ENCODE measurements around the gene NEUROD2.

Gene NEUROD2
- 0 reads per million in 3 donors for total RNA-seq

- H3K27ac ChIP-seq (ENCODE audit: insufficient read depth, low read length, poor library complexity, severe bottlenecking) = no peak within 1 kb of the TSS
- DNase-seq = no peak
- peaks cover 49% of the 10 kb centered on the region for H3K27me3 ChIP-seq (replicated peaks; ENCODE audit: control insufficient read depth, insufficient read depth, low read length, poor library complexity, severe bottlenecking)
- H3K4me3 ChIP-seq (ENCODE audit: insufficient read depth, low read depth, low read length, poor library complexity, severe bottlenecking) = no peak within 1 kb of the TSS
- H3K36me3 ChIP-seq (ENCODE audit: control insufficient read depth, insufficient read depth, low read length) = no peaks in the 10 kb centered on the region
- peaks cover 37% of the 10 kb centered on the region for H3K4me1 ChIP-seq (ENCODE audit: control insufficient read depth, insufficient read depth, low read length, poor library complexity, severe bottlenecking)
- H3K9me3 ChIP-seq (ENCODE audit: control insufficient read depth, low read length) = no peaks in the 10 kb centered on the region
Measured at GRCh38 chr17:39607851-39608130, at the start of gene NEUROD2. Gene NEUROD2, minus strand, starts transcription at chr17:39607920. Its CDS starts 1,321 bp downstream, at chr17:39606599.

- Histone ChIP-seq H3K27me3 (replicated peaks; ENCODE audit: control insufficient read depth, insufficient read depth, low read length, poor library complexity, severe bottlenecking) (no peaks in the 10 kb centered on the region), H3K27ac (ENCODE audit: insufficient read depth, low read length, poor library complexity, severe bottlenecking) (no peak overlapping the region), H3K9me3 (ENCODE audit: control insufficient read depth, low read length) (no peaks in the 10 kb centered on the region), H3K4me1 (ENCODE audit: control insufficient read depth, insufficient read depth, low read length, poor library complexity, severe bottlenecking) (no peaks in the 10 kb centered on the region), H3K4me3 (ENCODE audit: insufficient read depth, low read depth, low read length, poor library complexity, severe bottlenecking) (no peak overlapping the region), H3K36me3 (ENCODE audit: control insufficient read depth, insufficient read depth, low read length) (peaks cover 30% of the 10 kb centered on the region)
- no peak for DNase-seq
Measured at GRCh38 chr17:39655105-39655504, 47.4 kb upstream of the NEUROD2 start.

- Histone ChIP-seq H3K27me3 (replicated peaks; ENCODE audit: control insufficient read depth, insufficient read depth, low read length, poor library complexity, severe bottlenecking) (no peaks in the 10 kb centered on the region), H3K36me3 (ENCODE audit: control insufficient read depth, insufficient read depth, low read length) (peaks cover 21% of the 10 kb centered on the region), H3K27ac (ENCODE audit: insufficient read depth, low read length, poor library complexity, severe bottlenecking) (no peak overlapping the region), H3K4me3 (ENCODE audit: insufficient read depth, low read depth, low read length, poor library complexity, severe bottlenecking) (no peak overlapping the region), H3K4me1 (ENCODE audit: control insufficient read depth, insufficient read depth, low read length, poor library complexity, severe bottlenecking) (no peaks in the 10 kb centered on the region), H3K9me3 (ENCODE audit: control insufficient read depth, low read length) (no peaks in the 10 kb centered on the region)
- DNase-seq = peak; percentile 58 to 70 (median 64)
Measured at GRCh38 chr17:39653662-39654331, 46.1 kb upstream of the NEUROD2 start.

GRCh38 chr17:39653316-39653661, 45.6 kb upstream of the NEUROD2 start:
- H3K36me3 ChIP-seq (ENCODE audit: control insufficient read depth, insufficient read depth, low read length) = peaks cover 16% of the 10 kb centered on the region
- H3K27ac ChIP-seq (ENCODE audit: insufficient read depth, low read length, poor library complexity, severe bottlenecking) = no peak overlapping the region
- no peak overlapping the region for H3K4me3 ChIP-seq (ENCODE audit: insufficient read depth, low read depth, low read length, poor library complexity, severe bottlenecking)
- no peaks in the 10 kb centered on the region for H3K27me3 ChIP-seq (replicated peaks; ENCODE audit: control insufficient read depth, insufficient read depth, low read length, poor library complexity, severe bottlenecking)
- no peaks in the 10 kb centered on the region for H3K4me1 ChIP-seq (ENCODE audit: control insufficient read depth, insufficient read depth, low read length, poor library complexity, severe bottlenecking)
- H3K9me3 ChIP-seq (ENCODE audit: control insufficient read depth, low read length) = no peaks in the 10 kb centered on the region
- DNase-seq = no peak

GRCh38 chr17:39652587-39653315, 45.0 kb upstream of the NEUROD2 start:
- Histone ChIP-seq H3K4me1 (ENCODE audit: control insufficient read depth, insufficient read depth, low read length, poor library complexity, severe bottlenecking) (no peaks in the 10 kb centered on the region), H3K27me3 (replicated peaks; ENCODE audit: control insufficient read depth, insufficient read depth, low read length, poor library complexity, severe bottlenecking) (no peaks in the 10 kb centered on the region), H3K27ac (ENCODE audit: insufficient read depth, low read length, poor library complexity, severe bottlenecking) (no peak overlapping the region), H3K9me3 (ENCODE audit: control insufficient read depth, low read length) (no peaks in the 10 kb centered on the region), H3K4me3 (ENCODE audit: insufficient read depth, low read depth, low read length, poor library complexity, severe bottlenecking) (no peak overlapping the region), H3K36me3 (ENCODE audit: control insufficient read depth, insufficient read depth, low read length) (peaks cover 11% of the 10 kb centered on the region)
- no peak for DNase-seq

GRCh38 chr17:39651923-39652586, 44.3 kb upstream of the NEUROD2 start:
- H3K9me3 ChIP-seq (ENCODE audit: control insufficient read depth, low read length) = no peaks in the 10 kb centered on the region
- no peak overlapping the region for H3K27ac ChIP-seq (ENCODE audit: insufficient read depth, low read length, poor library complexity, severe bottlenecking)
- H3K27me3 ChIP-seq (replicated peaks; ENCODE audit: control insufficient read depth, insufficient read depth, low read length, poor library complexity, severe bottlenecking) = no peaks in the 10 kb centered on the region
- no peak for DNase-seq
- no peak overlapping the region for H3K4me3 ChIP-seq (ENCODE audit: insufficient read depth, low read depth, low read length, poor library complexity, severe bottlenecking)
- no peaks in the 10 kb centered on the region for H3K4me1 ChIP-seq (ENCODE audit: control insufficient read depth, insufficient read depth, low read length, poor library complexity, severe bottlenecking)
- H3K36me3 ChIP-seq (ENCODE audit: control insufficient read depth, insufficient read depth, low read length) = peaks cover 10% of the 10 kb centered on the region

GRCh38 chr17:39650121-39650579, 42.4 kb upstream of the NEUROD2 start:
- peaks cover 3% of the 10 kb centered on the region for H3K36me3 ChIP-seq (ENCODE audit: control insufficient read depth, insufficient read depth, low read length)
- H3K9me3 ChIP-seq (ENCODE audit: control insufficient read depth, low read length) = no peaks in the 10 kb centered on the region
- H3K27me3 ChIP-seq (replicated peaks; ENCODE audit: control insufficient read depth, insufficient read depth, low read length, poor library complexity, severe bottlenecking) = no peaks in the 10 kb centered on the region
- no peak overlapping the region for H3K27ac ChIP-seq (ENCODE audit: insufficient read depth, low read length, poor library complexity, severe bottlenecking)
- H3K4me3 ChIP-seq (ENCODE audit: insufficient read depth, low read depth, low read length, poor library complexity, severe bottlenecking) = no peak overlapping the region
- no peaks in the 10 kb centered on the region for H3K4me1 ChIP-seq (ENCODE audit: control insufficient read depth, insufficient read depth, low read length, poor library complexity, severe bottlenecking)
- DNase-seq = no peak

- peaks cover 3% of the 10 kb centered on the region for H3K36me3 ChIP-seq (ENCODE audit: control insufficient read depth, insufficient read depth, low read length)
- no peaks in the 10 kb centered on the region for H3K27me3 ChIP-seq (replicated peaks; ENCODE audit: control insufficient read depth, insufficient read depth, low read length, poor library complexity, severe bottlenecking)
- H3K4me3 ChIP-seq (ENCODE audit: insufficient read depth, low read depth, low read length, poor library complexity, severe bottlenecking) = no peak overlapping the region
- H3K4me1 ChIP-seq (ENCODE audit: control insufficient read depth, insufficient read depth, low read length, poor library complexity, severe bottlenecking) = no peaks in the 10 kb centered on the region
- no peak for DNase-seq
- H3K27ac ChIP-seq (ENCODE audit: insufficient read depth, low read length, poor library complexity, severe bottlenecking) = no peak overlapping the region
- no peaks in the 10 kb centered on the region for H3K9me3 ChIP-seq (ENCODE audit: control insufficient read depth, low read length)
Measured at GRCh38 chr17:39648616-39649366, 41.1 kb upstream of the NEUROD2 start.

GRCh38 chr17:39647256-39647655, 39.5 kb upstream of the NEUROD2 start:
- no peak for DNase-seq
- H3K27ac ChIP-seq (ENCODE audit: insufficient read depth, low read length, poor library complexity, severe bottlenecking) = no peak overlapping the region

More at GRCh38 chr17:39647256-39647655, 39.5 kb upstream of the NEUROD2 start:
- no peak overlapping the region for H3K4me3 ChIP-seq (ENCODE audit: insufficient read depth, low read depth, low read length, poor library complexity, severe bottlenecking)
- H3K36me3 ChIP-seq (ENCODE audit: control insufficient read depth, insufficient read depth, low read length) = peaks cover 3% of the 10 kb centered on the region
- H3K27me3 ChIP-seq (replicated peaks; ENCODE audit: control insufficient read depth, insufficient read depth, low read length, poor library complexity, severe bottlenecking) = no peaks in the 10 kb centered on the region
- H3K4me1 ChIP-seq (ENCODE audit: control insufficient read depth, insufficient read depth, low read length, poor library complexity, severe bottlenecking) = peaks cover 1% of the 10 kb centered on the region
- no peaks in the 10 kb centered on the region for H3K9me3 ChIP-seq (ENCODE audit: control insufficient read depth, low read length)

All from effector memory CD4-positive, alpha-beta T cell (primary cell).